Calu3 (cell line): ENCODE results near the gene THY1. TPM values are rescaled to one million over a fixed set of nuclear protein-coding genes. Genes with fewer than 3 reads are reported as not detected.

Source experiments
- BruUV-seq: library from RNA; stranded (reverse); fragments of 400-500 nt; replicated peaks from 2 replicates; lab custom pipeline; 2021; lab: Mats Ljungman, UMichigan
- CTCF ChIA-PET: fragments of 300-600 bp; sonication (Branson Sonifier 250); formaldehyde crosslinking; loops from one replicate; lab custom pipeline; 2022; ENCODE audit warnings: antibody characterized with exemption; lab: Charles Lee
- DNase-seq: peaks from one replicate; pipeline ENCODE4 v3.0.0; 2022
- H3K27ac Mint-ChIP-seq: one replicate; pipeline ENCODE4 v1.8.0; 2022; ENCODE audit warnings: mixed read lengths; ENCODE audit not compliant: unreplicated experiment
- H3K27me3 Mint-ChIP-seq: one replicate; pipeline ENCODE4 v1.8.0; 2022; ENCODE audit warnings: mixed read lengths; ENCODE audit not compliant: unreplicated experiment
- H3K36me3 Mint-ChIP-seq: one replicate; pipeline ENCODE4 v1.8.0; 2022; ENCODE audit warnings: mild to moderate bottlenecking, moderate library complexity, mixed read lengths; ENCODE audit not compliant: insufficient read depth, unreplicated experiment
- H3K4me1 Mint-ChIP-seq: one replicate; pipeline ENCODE4 v1.8.0; 2022; ENCODE audit warnings: mild to moderate bottlenecking, low read depth, mixed read lengths; ENCODE audit not compliant: unreplicated experiment
- H3K4me3 Mint-ChIP-seq: one replicate; pipeline ENCODE4 v1.8.0; 2022; ENCODE audit warnings: mild to moderate bottlenecking, low read depth, moderate library complexity, mixed read lengths; ENCODE audit not compliant: unreplicated experiment
- H3K9me3 Mint-ChIP-seq: one replicate; pipeline ENCODE4 v1.8.0; 2022; ENCODE audit warnings: low read depth, mixed read lengths; ENCODE audit not compliant: unreplicated experiment
- CTCF ChIP-seq: fragments of 200-600 bp; IDR thresholded peaks from one replicate; pipeline ENCODE4 v1.8.0; 2022; ENCODE audit warnings: antibody characterized with exemption; ENCODE audit not compliant: unreplicated experiment
- intact Hi-C: fragments of 100-400 bp; cut with micrococcal nuclease; formaldehyde crosslinking; loops from one replicate; pipeline ENCODE4 v1.10.0; 2022; ENCODE audit not compliant: unreplicated experiment
- total RNA-seq: library from RNA; stranded (reverse); gene quantifications from 2 replicates; pipeline ENCODE4 v1.2.3, GENCODE V29; 2022

Gene THY1
- total RNA-seq, 1 experiment from 2014 or later = not detected

DNA sequence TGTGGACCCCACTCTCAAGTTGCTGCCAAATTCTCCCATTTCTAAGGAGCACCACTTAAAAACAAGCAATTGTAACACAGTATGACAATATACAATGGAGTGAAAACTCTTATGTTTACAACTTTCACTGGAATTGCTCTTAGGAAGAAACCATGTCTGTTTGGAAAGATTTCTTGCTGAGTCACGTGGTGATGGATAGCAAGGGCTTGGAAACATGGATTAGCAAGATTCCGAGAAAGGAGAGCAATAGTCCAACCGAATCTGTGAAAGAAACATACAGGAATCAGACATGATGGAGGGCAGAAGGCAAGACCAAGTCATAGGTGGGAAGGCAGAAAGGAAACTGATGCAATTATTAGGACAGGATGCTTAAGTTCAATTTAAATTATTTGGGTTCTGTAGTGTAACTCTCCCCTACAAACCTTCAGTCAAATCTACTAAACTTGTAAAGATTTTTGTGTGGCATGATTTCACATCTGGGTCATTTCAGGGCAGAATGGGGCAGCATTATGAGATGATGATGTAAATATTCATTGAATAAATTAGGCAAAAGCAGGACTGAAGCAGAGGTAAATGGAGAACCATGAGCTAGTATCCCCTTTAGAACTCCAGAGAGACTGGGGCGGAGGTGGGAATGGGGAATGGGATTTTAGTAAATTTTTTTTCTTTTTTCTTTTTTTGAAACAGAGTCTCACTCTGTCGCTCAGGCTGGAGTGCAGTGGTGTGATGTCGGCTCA, 27.8 kb upstream of the THY1 start:
- intact Hi-C loops = no loop called here
- no peak for DNase-seq
- H3K27me3 Mint-ChIP-seq = peaks cover 18% of the 10 kb centered on the region
- no peak overlapping the region for H3K4me3 Mint-ChIP-seq
- CTCF ChIA-PET = no interaction called here
- no peak for TF ChIP-seq CTCF
- H3K4me1 Mint-ChIP-seq = no peaks in the 10 kb centered on the region
- H3K36me3 Mint-ChIP-seq = no peaks in the 10 kb centered on the region
- no TSS peak for BruUV-seq
- H3K27ac Mint-ChIP-seq = no peak overlapping the region
- H3K9me3 Mint-ChIP-seq = no peaks in the 10 kb centered on the region

- Mint-ChIP-seq H3K4me3 (no peak overlapping the region), H3K27ac (no peak overlapping the region), H3K27me3 (peaks cover 18% of the 10 kb centered on the region), H3K9me3 (no peaks in the 10 kb centered on the region), H3K36me3 (no peaks in the 10 kb centered on the region), H3K4me1 (no peaks in the 10 kb centered on the region)
- no peak for DNase-seq
- CTCF ChIA-PET = no interaction called here
- intact Hi-C loops = no loop called here
- BruUV-seq = no TSS peak
- TF ChIP-seq CTCF = no peak
Measured at GRCh38 chr11:119449498-119449897, 26.5 kb upstream of the THY1 start.

DNA sequence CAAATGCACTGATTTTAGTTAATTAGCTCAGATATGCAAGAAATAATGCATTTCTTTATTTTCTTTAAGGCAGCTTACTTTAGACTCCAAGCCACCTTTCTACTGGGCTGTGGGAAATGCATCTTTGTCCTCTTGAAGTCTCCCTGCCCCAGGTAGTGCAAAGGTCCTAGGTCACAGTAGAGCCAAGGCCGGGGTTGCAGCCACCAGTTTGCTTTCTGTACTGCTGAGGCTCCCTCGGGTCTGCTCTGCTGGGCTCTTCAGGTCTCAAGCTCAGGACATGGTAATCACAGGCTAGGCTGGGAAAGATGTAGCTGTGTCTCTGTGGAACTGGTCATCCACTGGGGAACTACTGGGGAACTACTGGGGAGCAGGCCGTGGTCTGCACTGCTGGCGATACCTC, 25.4 kb upstream of the THY1 start:
- Mint-ChIP-seq H3K27me3 (peaks cover 14% of the 10 kb centered on the region), H3K27ac (no peak overlapping the region), H3K4me1 (no peaks in the 10 kb centered on the region), H3K9me3 (no peaks in the 10 kb centered on the region), H3K4me3 (no peak overlapping the region), H3K36me3 (no peaks in the 10 kb centered on the region)
- intact Hi-C loops = no loop called here
- no peak for TF ChIP-seq CTCF
- CTCF ChIA-PET = no interaction called here
- BruUV-seq = no TSS peak
- no peak for DNase-seq

GRCh38 chr11:119447664-119448242, 24.8 kb upstream of the THY1 start:
- no peaks in the 10 kb centered on the region for H3K36me3 Mint-ChIP-seq
- no peak for TF ChIP-seq CTCF
- CTCF ChIA-PET = no interaction called here
- no peak overlapping the region for H3K4me3 Mint-ChIP-seq
- intact Hi-C loops = no loop called here
- H3K9me3 Mint-ChIP-seq = no peaks in the 10 kb centered on the region
- H3K27me3 Mint-ChIP-seq = peaks cover 8% of the 10 kb centered on the region
- H3K27ac Mint-ChIP-seq = no peak overlapping the region
- no peaks in the 10 kb centered on the region for H3K4me1 Mint-ChIP-seq
- no peak for DNase-seq
- no TSS peak for BruUV-seq
